ENCODE measurements around the gene RAD18. TPM values are rescaled to one million over a fixed set of nuclear protein-coding genes. Genes with fewer than 3 reads are reported as not detected.
A peak's percentile ranks its signal among the peaks of the same experiment; 100 is the strongest.

The RAD18 gene
- total and polyA plus RNA-seq, 2 experiments from 2014 or later, result 6.0 to 6.5 TPM

DNA sequence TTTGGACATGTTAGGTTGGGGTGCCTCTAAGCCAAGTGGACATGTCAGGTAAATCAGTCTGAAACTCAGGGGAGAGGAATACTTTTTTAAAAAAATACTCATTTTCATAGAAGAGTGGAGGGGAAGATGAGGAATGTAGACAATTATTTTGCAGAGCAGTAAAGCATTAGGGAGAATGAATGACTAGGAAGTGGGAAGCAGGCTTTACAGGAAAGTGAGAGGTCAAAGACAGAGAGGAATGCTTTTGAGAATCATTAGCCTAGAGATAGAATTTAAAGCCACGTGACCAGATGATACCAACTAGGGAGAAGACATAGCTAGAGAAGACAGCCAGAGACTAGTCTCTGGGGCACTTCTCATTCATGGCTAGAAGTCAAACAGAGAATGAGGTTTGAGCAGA is 91.0 kb downstream of the RAD18 start:
- TF ChIP-seq EZH2 (IDR thresholded peaks at IDR 0.05; ENCODE audit: borderline replicate concordance) (no peak), EZH2phosphoT487 (IDR thresholded peaks at IDR 0.05; ENCODE audit: low read depth, severe bottlenecking, unreplicated experiment) (no peak)
- TF ChIP-seq, protein P1, sequence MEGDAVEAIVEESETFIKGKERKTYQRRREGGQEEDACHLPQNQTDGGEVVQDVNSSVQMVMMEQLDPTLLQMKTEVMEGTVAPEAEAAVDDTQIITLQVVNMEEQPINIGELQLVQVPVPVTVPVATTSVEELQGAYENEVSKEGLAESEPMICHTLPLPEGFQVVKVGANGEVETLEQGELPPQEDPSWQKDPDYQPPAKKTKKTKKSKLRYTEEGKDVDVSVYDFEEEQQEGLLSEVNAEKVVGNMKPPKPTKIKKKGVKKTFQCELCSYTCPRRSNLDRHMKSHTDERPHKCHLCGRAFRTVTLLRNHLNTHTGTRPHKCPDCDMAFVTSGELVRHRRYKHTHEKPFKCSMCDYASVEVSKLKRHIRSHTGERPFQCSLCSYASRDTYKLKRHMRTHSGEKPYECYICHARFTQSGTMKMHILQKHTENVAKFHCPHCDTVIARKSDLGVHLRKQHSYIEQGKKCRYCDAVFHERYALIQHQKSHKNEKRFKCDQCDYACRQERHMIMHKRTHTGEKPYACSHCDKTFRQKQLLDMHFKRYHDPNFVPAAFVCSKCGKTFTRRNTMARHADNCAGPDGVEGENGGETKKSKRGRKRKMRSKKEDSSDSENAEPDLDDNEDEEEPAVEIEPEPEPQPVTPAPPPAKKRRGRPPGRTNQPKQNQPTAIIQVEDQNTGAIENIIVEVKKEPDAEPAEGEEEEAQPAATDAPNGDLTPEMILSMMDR (IDR thresholded peaks at IDR 0.05; ENCODE audit: poor library complexity), result no peak
- WGBS (ENCODE audit: low lambda C conversion rate, missing lambda C conversion rate), result 68% methylated on average over 1 of the region's 1 CpG
- Histone ChIP-seq H3K4me2 (no peak overlapping the region), H3K36me3 (replicated peaks; ENCODE audit: insufficient read depth, low read depth) (no peaks in the 10 kb centered on the region), H3K27me3 (no peaks in the 10 kb centered on the region), H4K20me1 (ENCODE audit: insufficient read depth, poor library complexity, severe bottlenecking) (no peaks in the 10 kb centered on the region), H2AFZ (no peak overlapping the region), H3K9me3 (ENCODE audit: low read depth) (no peaks in the 10 kb centered on the region), H3K27ac (peak overlapping the region; percentile 25), H3K4me1 (ENCODE audit: insufficient read depth) (peaks cover 10% of the 10 kb centered on the region), H3K4me3 (no peak overlapping the region), H3K79me2 (no peaks in the 10 kb centered on the region), H3K9me2 (replicated peaks; ENCODE audit: insufficient read depth) (no peaks in the 10 kb centered on the region)
- no peak for DNase-seq (ENCODE audit: low spot score)

DNA sequence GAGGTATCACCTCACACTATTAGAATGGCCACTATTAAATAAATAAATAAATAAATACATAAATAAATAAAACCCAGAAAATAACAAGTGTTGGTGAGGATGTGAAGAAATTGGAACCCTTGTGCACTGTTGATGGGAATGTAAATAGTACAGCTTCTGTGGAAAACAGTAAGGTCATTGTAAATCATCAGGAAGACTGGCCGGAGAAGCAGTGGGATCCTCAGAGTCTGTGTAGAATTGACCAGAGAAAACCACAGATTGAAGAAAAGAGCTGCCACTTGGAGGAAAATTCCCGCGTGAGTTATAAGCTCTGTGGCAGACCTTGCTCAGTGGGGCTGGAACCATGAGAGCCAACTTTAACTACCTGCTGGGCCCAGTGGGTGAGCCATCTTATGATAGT is 92.0 kb downstream of the RAD18 start:
- DNase-seq (ENCODE audit: low spot score), result no peak
- H3K9me2 ChIP-seq (replicated peaks; ENCODE audit: insufficient read depth), result no peaks in the 10 kb centered on the region
- no peaks in the 10 kb centered on the region for H3K36me3 ChIP-seq (replicated peaks; ENCODE audit: insufficient read depth, low read depth)
- peaks cover 10% of the 10 kb centered on the region for H3K4me1 ChIP-seq (ENCODE audit: insufficient read depth)
- H3K9me3 ChIP-seq (ENCODE audit: low read depth), result no peaks in the 10 kb centered on the region
- H2AFZ ChIP-seq, result no peak overlapping the region
- no peak overlapping the region for H3K27ac ChIP-seq
- TF ChIP-seq, protein P1 (IDR thresholded peaks at IDR 0.05; ENCODE audit: poor library complexity), result no peak
- TF ChIP-seq EZH2phosphoT487 (IDR thresholded peaks at IDR 0.05; ENCODE audit: low read depth, severe bottlenecking, unreplicated experiment) (no peak), EZH2 (IDR thresholded peaks at IDR 0.05; ENCODE audit: borderline replicate concordance) (no peak)
- H4K20me1 ChIP-seq (ENCODE audit: insufficient read depth, poor library complexity, severe bottlenecking), result no peaks in the 10 kb centered on the region
- H3K4me2 ChIP-seq, result no peak overlapping the region
- H3K79me2 ChIP-seq, result no peaks in the 10 kb centered on the region
- WGBS (ENCODE audit: low lambda C conversion rate, missing lambda C conversion rate), result 96% methylated on average over 3 of the region's 3 CpGs
- no peak overlapping the region for H3K4me3 ChIP-seq
- H3K27me3 ChIP-seq, result no peaks in the 10 kb centered on the region

DNA sequence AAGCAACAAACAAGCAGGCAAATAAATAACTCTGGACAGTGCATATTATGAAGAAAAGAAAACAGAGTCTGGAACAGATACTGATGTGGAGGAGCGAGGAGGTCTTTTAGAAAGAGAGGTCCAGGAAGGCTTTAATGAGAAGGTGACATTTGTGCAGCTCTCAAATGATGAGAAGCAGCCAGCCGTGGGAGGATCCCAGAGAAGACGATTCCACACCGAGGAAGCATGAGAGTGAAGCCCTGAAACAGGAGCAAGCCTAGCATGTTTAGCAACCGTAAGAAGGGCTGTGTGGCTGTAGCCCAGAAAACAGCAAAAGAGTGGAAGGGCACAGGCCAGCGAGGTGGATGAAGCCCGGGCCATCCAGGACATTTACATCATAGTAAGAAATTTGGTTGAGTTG is 93.1 kb downstream of the RAD18 start:
- Histone ChIP-seq H3K79me2 (no peaks in the 10 kb centered on the region), H2AFZ (no peak overlapping the region), H3K4me3 (no peak overlapping the region), H4K20me1 (ENCODE audit: insufficient read depth, poor library complexity, severe bottlenecking) (no peaks in the 10 kb centered on the region), H3K27me3 (no peaks in the 10 kb centered on the region), H3K4me2 (no peak overlapping the region), H3K9me2 (replicated peaks; ENCODE audit: insufficient read depth) (no peaks in the 10 kb centered on the region), H3K27ac (peak overlapping the region; percentile 88), H3K36me3 (replicated peaks; ENCODE audit: insufficient read depth, low read depth) (no peaks in the 10 kb centered on the region), H3K9me3 (ENCODE audit: low read depth) (no peaks in the 10 kb centered on the region), H3K4me1 (ENCODE audit: insufficient read depth) (peaks cover 10% of the 10 kb centered on the region)
- TF ChIP-seq, protein P1 (IDR thresholded peaks at IDR 0.05; ENCODE audit: poor library complexity), result no peak
- no peak for TF ChIP-seq EZH2phosphoT487 (IDR thresholded peaks at IDR 0.05; ENCODE audit: low read depth, severe bottlenecking, unreplicated experiment)
- no peak for TF ChIP-seq EZH2 (IDR thresholded peaks at IDR 0.05; ENCODE audit: borderline replicate concordance)
- 85% methylated on average over 7 of the region's 7 CpGs for WGBS (ENCODE audit: low lambda C conversion rate, missing lambda C conversion rate)
- DNase-seq (ENCODE audit: low spot score), result no peak

DNA sequence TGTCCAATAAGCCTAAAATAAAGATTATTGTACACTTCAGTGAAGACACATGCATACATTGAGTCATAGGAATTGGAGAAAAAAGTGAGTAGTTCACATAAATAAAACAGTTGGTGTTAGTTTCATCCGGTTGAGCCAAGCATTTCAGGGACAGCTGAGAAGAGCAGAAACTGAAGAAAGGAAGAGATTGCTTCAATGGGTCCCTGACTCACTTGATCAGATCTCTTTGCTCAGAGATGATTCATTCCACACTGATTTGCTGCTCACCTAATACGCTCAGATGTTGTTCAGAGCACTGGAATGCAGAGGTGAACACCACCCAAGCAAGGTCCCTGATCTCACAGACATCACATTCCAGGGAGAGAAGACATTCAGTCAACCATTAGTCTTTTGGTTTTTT is 93.7 kb downstream of the RAD18 start:
- Histone ChIP-seq H3K9me2 (replicated peaks; ENCODE audit: insufficient read depth) (no peaks in the 10 kb centered on the region), H3K4me2 (no peak overlapping the region), H3K4me1 (ENCODE audit: insufficient read depth) (peaks cover 10% of the 10 kb centered on the region), H3K9me3 (ENCODE audit: low read depth) (no peaks in the 10 kb centered on the region), H3K79me2 (no peaks in the 10 kb centered on the region), H3K27ac (peak overlapping the region; percentile 88), H3K4me3 (no peak overlapping the region), H3K27me3 (no peaks in the 10 kb centered on the region), H4K20me1 (ENCODE audit: insufficient read depth, poor library complexity, severe bottlenecking) (no peaks in the 10 kb centered on the region), H2AFZ (no peak overlapping the region), H3K36me3 (replicated peaks; ENCODE audit: insufficient read depth, low read depth) (no peaks in the 10 kb centered on the region)
- DNase-seq (ENCODE audit: low spot score), result peak; percentile 65
- 56% methylated on average over 2 of the region's 2 CpGs for WGBS (ENCODE audit: low lambda C conversion rate, missing lambda C conversion rate)
- TF ChIP-seq, protein P1 (IDR thresholded peaks at IDR 0.05; ENCODE audit: poor library complexity), result no peak
- TF ChIP-seq EZH2 (IDR thresholded peaks at IDR 0.05; ENCODE audit: borderline replicate concordance), result no peak

All from hepatocyte (in vitro differentiated cells).